Neural cell (in vitro differentiated cells): ENCODE results near the gene MAGI1. TPM values are rescaled to one million over a fixed set of nuclear protein-coding genes. Genes with fewer than 3 reads are reported as not detected.

Experiments used
- H2AFZ ChIP-seq: fragments of 200-600, 300-800 bp; sonication (generic), shearing (Covaris generic); 2 replicates; pipeline ENCODE4 v1.6.0; 2014; ENCODE audit warnings: low read depth, mild to moderate bottlenecking, antibody characterized with exemption, low read length, moderate library complexity
- H3F3A ChIP-seq: fragments of 200-600 bp; shearing (Covaris generic); 2 replicates; pipeline ENCODE4 v1.6.1; 2016; ENCODE audit warnings: mild to moderate bottlenecking, moderate library complexity, mixed read lengths, antibody characterized with exemption, low read length; ENCODE audit not compliant: insufficient read depth, poor library complexity, severe bottlenecking
- H3K27ac ChIP-seq: fragments of 200-600, 300-800 bp; sonication (generic), shearing (Covaris generic); 2 replicates; pipeline ENCODE4 v1.5.1; 2014; ENCODE audit warnings: mild to moderate bottlenecking, low read length, moderate library complexity
- H3K27me3 ChIP-seq: fragments of 300-800, 200-600 bp; sonication (generic), shearing (Covaris generic); 2 replicates; pipeline ENCODE4 v1.6.0; 2014; ENCODE audit warnings: mild to moderate bottlenecking, low read depth, low read length, moderate library complexity; ENCODE audit not compliant: insufficient read depth
- H3K36me3 ChIP-seq: fragments of 300-800, 200-600 bp; sonication (generic), shearing (Covaris generic); 2 replicates; pipeline ENCODE4 v1.5.1; 2014; ENCODE audit warnings: mild to moderate bottlenecking, antibody characterized with exemption, low read length, moderate library complexity; ENCODE audit not compliant: insufficient read depth
- H3K4me2 ChIP-seq: fragments of 300-800, 200-600 bp; sonication (generic), shearing (Covaris generic); 2 replicates; pipeline ENCODE4 v1.6.0; 2014; ENCODE audit warnings: mild to moderate bottlenecking, low read length
- H3K4me3 ChIP-seq: fragments of 300-800, 200-600 bp; sonication (generic), shearing (Covaris generic); 2 replicates; pipeline ENCODE4 v1.5.1; 2014; ENCODE audit warnings: mild to moderate bottlenecking, low read length, moderate library complexity
- H3K79me2 ChIP-seq: fragments of 200-600 bp; shearing (Covaris generic); replicated peaks from 2 replicates; pipeline ENCODE4 v1.6.0; 2014; ENCODE audit warnings: mild to moderate bottlenecking, low read length, moderate library complexity; ENCODE audit not compliant: insufficient read depth
- H3K9ac ChIP-seq: fragments of 300-800, 200-600 bp; sonication (generic), shearing (Covaris generic); 2 replicates; pipeline ENCODE4 v1.6.1; 2016; ENCODE audit warnings: mild to moderate bottlenecking, low read length, mixed read lengths
- H3K9me2 ChIP-seq: fragments of 200-600 bp; shearing (Covaris generic); 2 replicates; pipeline ENCODE4 v1.6.1; 2016; ENCODE audit warnings: mild to moderate bottlenecking, low read length, mixed read lengths; ENCODE audit not compliant: insufficient read depth
- H3K9me3 ChIP-seq: fragments of 200-600, 300-800 bp; sonication (generic), shearing (Covaris generic); 2 replicates; pipeline ENCODE4 v1.6.1; 2016; ENCODE audit warnings: mild to moderate bottlenecking, mixed run types, low read length, moderate library complexity, mixed read lengths
- H4K20me1 ChIP-seq: fragments of 200-600 bp; shearing (Covaris generic); 2 replicates; pipeline ENCODE4 v1.6.1; 2016; ENCODE audit warnings: mild to moderate bottlenecking, mixed run types; ENCODE audit not compliant: insufficient read depth
- CTCF ChIP-seq: fragments of 450-650 bp; IDR thresholded peaks from 2 replicates; pipeline ENCODE4 v1.5.1; 2014; ENCODE audit warnings: antibody characterized with exemption, mild to moderate bottlenecking, moderate library complexity; ENCODE audit not compliant: poor library complexity, severe bottlenecking
- EP300 ChIP-seq: fragments of 450-650 bp; conservative IDR thresholded peaks from 2 replicates; pipeline ENCODE4 v1.6.1; 2014; ENCODE audit warnings: antibody characterized with exemption, mild to moderate bottlenecking, moderate library complexity; ENCODE audit not compliant: poor library complexity, severe bottlenecking
- EZH2 ChIP-seq: fragments of 200-600, 300-800 bp; shearing (Covaris generic), sonication (generic); IDR thresholded peaks from 2 replicates; pipeline ENCODE4 v1.6.1; 2014; ENCODE audit warnings: antibody characterized with exemption, low read length, borderline replicate concordance, mild to moderate bottlenecking; ENCODE audit not compliant: insufficient read depth, poor library complexity, severe bottlenecking
- MXI1 ChIP-seq: fragments of 450-650 bp; conservative IDR thresholded peaks from 2 replicates; pipeline ENCODE4 v1.6.1; 2014; ENCODE audit warnings: antibody characterized with exemption, mild to moderate bottlenecking; ENCODE audit not compliant: poor library complexity, severe bottlenecking
- POLR2AphosphoS5 ChIP-seq: IDR thresholded peaks from 2 replicates; pipeline ENCODE4 v1.6.1; 2012
- RAD21 ChIP-seq: fragments of 450-650 bp; conservative IDR thresholded peaks from 2 replicates; pipeline ENCODE4 v1.6.1; 2014; ENCODE audit warnings: antibody characterized with exemption, mild to moderate bottlenecking, moderate library complexity
- REST ChIP-seq: IDR thresholded peaks from 2 replicates; pipeline ENCODE4 v1.6.1; 2012; ENCODE audit warnings: borderline replicate concordance
- SMC3 ChIP-seq: fragments of 450-650 bp; conservative IDR thresholded peaks from 2 replicates; pipeline ENCODE4 v1.6.1; 2014; ENCODE audit warnings: antibody characterized with exemption, mild to moderate bottlenecking, moderate library complexity; ENCODE audit not compliant: poor library complexity
- TAF1 ChIP-seq: IDR thresholded peaks from 2 replicates; pipeline ENCODE4 v1.6.1; 2012; ENCODE audit warnings: low read depth
- polyA plus RNA-seq: library from polyadenylated mRNA; depleted of rRNA; stranded (reverse); fragments of >200 nt; gene quantifications from 2 replicates; pipeline ENCODE4 v1.2.3, GENCODE V29; 2014

MAGI1 gene
- polyA plus RNA-seq, 1 donor from 2014 or later = 44.7 TPM

GRCh38 chr3:65478551-65479500 lies 559.9 kb downstream of the MAGI1 start:
- Histone ChIP-seq H3K9ac (no peak overlapping the region), H3K9me2 (no peaks in the 10 kb centered on the region), H3F3A (no peaks in the 10 kb centered on the region), H3K9me3 (no peaks in the 10 kb centered on the region), H3K36me3 (peaks cover 7% of the 10 kb centered on the region), H3K4me3 (no peak overlapping the region), H3K79me2 (peaks cover 6% of the 10 kb centered on the region), H4K20me1 (no peaks in the 10 kb centered on the region), H3K4me2 (no peak overlapping the region), H3K27ac (no peak overlapping the region), H2AFZ (no peak overlapping the region), H3K27me3 (no peaks in the 10 kb centered on the region)
- TF ChIP-seq SMC3 = no peak
- TF ChIP-seq REST = no peak
- no peak for TF ChIP-seq EZH2
- TF ChIP-seq EP300 = no peak
- no peak for TF ChIP-seq RAD21
- no peak for TF ChIP-seq POLR2AphosphoS5
- no peak for TF ChIP-seq TAF1
- no peak for TF ChIP-seq CTCF
- TF ChIP-seq MXI1 = no peak

GRCh38 chr3:65473736-65474135 lies 565.0 kb downstream of the MAGI1 start:
- Histone ChIP-seq H3K27me3 (no peaks in the 10 kb centered on the region), H3K9me3 (no peaks in the 10 kb centered on the region), H3K4me3 (no peak overlapping the region), H3K36me3 (peaks cover 7% of the 10 kb centered on the region), H3K79me2 (no peaks in the 10 kb centered on the region), H3K9ac (no peak overlapping the region), H4K20me1 (no peaks in the 10 kb centered on the region), H3K4me2 (no peak overlapping the region), H3K27ac (no peak overlapping the region), H3K9me2 (no peaks in the 10 kb centered on the region), H3F3A (no peaks in the 10 kb centered on the region), H2AFZ (no peak overlapping the region)
- TF ChIP-seq POLR2AphosphoS5 (no peak), EZH2 (no peak), RAD21 (no peak), CTCF (no peak), SMC3 (no peak), TAF1 (no peak), REST (no peak), MXI1 (no peak), EP300 (no peak)
